H9 (cell line): ENCODE measurements around the gene METTL1. TPM values are rescaled to one million over a fixed set of nuclear protein-coding genes. Genes with fewer than 3 reads are reported as not detected.

ENCODE experiments used
- DNase-seq: peaks from one replicate; pipeline ENCODE4 v3.0.0-alpha.2; 2017
- H2AFZ ChIP-seq: one replicate; pipeline ENCODE4 v1.6.1; 2013; ENCODE audit warnings: mild to moderate bottlenecking, low read length, control low read depth, moderate library complexity
- H2AK5ac ChIP-seq: 2 replicates; pipeline ENCODE4 v1.6.1; 2013; ENCODE audit warnings: low read length, control low read depth, mixed read lengths; ENCODE audit not compliant: insufficient read length
- H2BK120ac ChIP-seq: one replicate; pipeline ENCODE4 v1.6.1; 2013; ENCODE audit warnings: low read depth, mild to moderate bottlenecking, low read length, control low read depth, inconsistent platforms; ENCODE audit not compliant: poor library complexity, severe bottlenecking
- H2BK12ac ChIP-seq: 2 replicates; pipeline ENCODE4 v1.6.1; 2013; ENCODE audit warnings: low read length, control low read depth, mixed read lengths, low read depth; ENCODE audit not compliant: insufficient read length
- H2BK15ac ChIP-seq: 2 replicates; pipeline ENCODE4 v1.6.1; 2013; ENCODE audit warnings: low read depth, low read length, control low read depth
- H2BK20ac ChIP-seq: one replicate; pipeline ENCODE4 v1.6.1; 2013; ENCODE audit warnings: low read depth, mild to moderate bottlenecking, low read length, control low read depth, inconsistent platforms; ENCODE audit not compliant: poor library complexity, severe bottlenecking
- H2BK5ac ChIP-seq: 2 replicates; pipeline ENCODE4 v1.6.1; 2013; ENCODE audit warnings: low read length, control low read depth, mixed read lengths; ENCODE audit not compliant: insufficient read length
- H3K14ac ChIP-seq: 2 replicates; pipeline ENCODE4 v1.6.1; 2013; ENCODE audit warnings: low read length, control low read depth; ENCODE audit not compliant: insufficient read depth
- H3K18ac ChIP-seq: 2 replicates; pipeline ENCODE4 v1.6.1; 2013; ENCODE audit warnings: low read depth, mild to moderate bottlenecking, mixed read lengths, low read length, control low read depth; ENCODE audit not compliant: insufficient read length
- H3K23ac ChIP-seq: 2 replicates; pipeline ENCODE4 v1.6.1; 2013; ENCODE audit warnings: low read length, control low read depth, mixed read lengths, low read depth; ENCODE audit not compliant: insufficient read length
- H3K23me2 ChIP-seq: 2 replicates; pipeline ENCODE4 v1.6.1; 2013; ENCODE audit warnings: low read depth, mild to moderate bottlenecking, mixed read lengths, low read length, control low read depth; ENCODE audit not compliant: insufficient read length, poor library complexity, severe bottlenecking
- H3K27ac ChIP-seq: 2 replicates; pipeline ENCODE4 v1.5.1; 2013; ENCODE audit warnings: low read length, control low read depth, mixed read lengths, low read depth; ENCODE audit not compliant: insufficient read length
- H3K27me3 ChIP-seq: 2 replicates; pipeline ENCODE4 v1.6.1; 2013; ENCODE audit warnings: low read length, control low read depth, inconsistent platforms; ENCODE audit not compliant: insufficient read depth
- H3K4ac ChIP-seq: 2 replicates; pipeline ENCODE4 v1.6.1; 2013; ENCODE audit warnings: low read depth, mild to moderate bottlenecking, control low read depth, inconsistent platforms, low read length, moderate library complexity
- H3K4me1 ChIP-seq: 2 replicates; pipeline ENCODE4 v1.6.1; 2013; ENCODE audit warnings: low read length, control low read depth, inconsistent platforms; ENCODE audit not compliant: insufficient read depth
- H3K4me2 ChIP-seq: 2 replicates; pipeline ENCODE4 v1.6.1; 2013; ENCODE audit warnings: low read length, control low read depth, mixed read lengths; ENCODE audit not compliant: insufficient read length, insufficient read depth
- H3K56ac ChIP-seq: 2 replicates; pipeline ENCODE4 v1.6.1; 2013; ENCODE audit warnings: low read depth, mild to moderate bottlenecking, mixed read lengths, low read length, control low read depth; ENCODE audit not compliant: insufficient read length
- H3K79me1 ChIP-seq: 2 replicates; pipeline ENCODE4 v1.6.1; 2013; ENCODE audit warnings: low read depth, mild to moderate bottlenecking, moderate library complexity, low read length, control low read depth, inconsistent platforms; ENCODE audit not compliant: insufficient read depth, poor library complexity, severe bottlenecking
- H3K79me2 ChIP-seq: 2 replicates; pipeline ENCODE4 v1.6.1; 2013; ENCODE audit warnings: low read length, control low read depth, inconsistent platforms; ENCODE audit not compliant: insufficient read depth
- H3K9ac ChIP-seq: 2 replicates; pipeline ENCODE4 v1.6.1; 2013; ENCODE audit warnings: low read length, control low read depth, mixed read lengths; ENCODE audit not compliant: insufficient read length; ENCODE audit errors: extremely low read depth
- H3K9me3 ChIP-seq: one replicate; pipeline ENCODE4 v1.6.1; 2013; ENCODE audit warnings: low read depth, low read length, inconsistent platforms; ENCODE audit not compliant: control insufficient read depth
- H3T11ph ChIP-seq: one replicate; pipeline ENCODE4 v1.6.1; 2013; ENCODE audit warnings: mild to moderate bottlenecking, low read length, control low read depth, inconsistent platforms
- H4K20me1 ChIP-seq: one replicate; pipeline ENCODE4 v1.6.1; 2013; ENCODE audit not compliant: control insufficient read depth, insufficient read length, insufficient read depth
- H4K5ac ChIP-seq: 2 replicates; pipeline ENCODE4 v1.6.1; 2013; ENCODE audit warnings: low read depth, mild to moderate bottlenecking, mixed read lengths, low read length, control low read depth; ENCODE audit not compliant: insufficient read length
- H4K8ac ChIP-seq: replicated peaks from 2 replicates; pipeline ENCODE4 v1.6.1; 2013; ENCODE audit warnings: low read length, control low read depth, mixed read lengths, low read depth; ENCODE audit not compliant: insufficient read length
- H4K91ac ChIP-seq: 2 replicates; pipeline ENCODE4 v1.6.1; 2013; ENCODE audit warnings: low read depth, mild to moderate bottlenecking, moderate library complexity, mixed read lengths, low read length, control low read depth; ENCODE audit not compliant: insufficient read length
- H3K27ac Mint-ChIP-seq, 3 experiments: 2 replicates in 2 of 3; 3 replicates in 1 of 3; pipeline ENCODE4 v1.8.0; 2020 to 2021; ENCODE audit warnings: mixed read lengths in 3 of 3, mild to moderate bottlenecking in 1 of 3, moderate library complexity in 1 of 3
- H3K27me3 Mint-ChIP-seq: 2 replicates; pipeline ENCODE4 v1.8.0; 2021; ENCODE audit warnings: low read depth, mild to moderate bottlenecking, moderate library complexity, mixed read lengths
- H3K36me3 Mint-ChIP-seq, 3 experiments: 2 replicates in 2 of 3; 3 replicates in 1 of 3; pipeline ENCODE4 v1.8.0; 2020 to 2021; ENCODE audit warnings: low read depth in 3 of 3, mixed read lengths in 3 of 3; ENCODE audit not compliant: insufficient read depth in 1 of 3
- H3K4me1 Mint-ChIP-seq, 2 experiments: 2 replicates each; pipeline ENCODE4 v1.8.0; 2020; ENCODE audit warnings: mixed read lengths in 2 of 2
- H3K4me3 Mint-ChIP-seq, 2 experiments: 2 replicates in 1 of 2; 3 replicates in 1 of 2; pipeline ENCODE4 v1.8.0; 2020 to 2021; ENCODE audit warnings: mild to moderate bottlenecking in 2 of 2, mixed read lengths in 2 of 2, moderate library complexity in 1 of 2
- H3K9me3 Mint-ChIP-seq, 2 experiments: 2 replicates in 1 of 2; 3 replicates in 1 of 2; pipeline ENCODE4 v1.8.0; 2020; ENCODE audit warnings: mild to moderate bottlenecking in 2 of 2, mixed read lengths in 2 of 2, moderate library complexity in 1 of 2
- WGBS: extraction: QIAGEN DNeasy Blood & Tissue Kit; methylation state at CpG from one replicate; pipeline ENCODE4 v1.1.7; 2013; ENCODE audit warnings: missing lambda C conversion rate, low lambda C conversion rate, mixed read lengths; ENCODE audit not compliant: insufficient read length; ENCODE audit errors: extremely low coverage; 5-methylcytosine and 5-hydroxymethylcytosine counted together
- total RNA-seq: library from RNA; stranded (reverse); gene quantifications from 2 replicates; pipeline ENCODE4 v1.2.1, GENCODE V29; 2021
- TF ChIP-seq, protein P1 (sequence below): fragments of 200-600 bp; sonication (generic); conservative IDR thresholded peaks from 3 replicates; pipeline ENCODE4 v1.8.0; 2021; ENCODE audit warnings: antibody characterized with exemption, mild to moderate bottlenecking

Gene METTL1
- total RNA-seq, 1 experiment from 2014 or later, result 58.4 TPM

DNA sequence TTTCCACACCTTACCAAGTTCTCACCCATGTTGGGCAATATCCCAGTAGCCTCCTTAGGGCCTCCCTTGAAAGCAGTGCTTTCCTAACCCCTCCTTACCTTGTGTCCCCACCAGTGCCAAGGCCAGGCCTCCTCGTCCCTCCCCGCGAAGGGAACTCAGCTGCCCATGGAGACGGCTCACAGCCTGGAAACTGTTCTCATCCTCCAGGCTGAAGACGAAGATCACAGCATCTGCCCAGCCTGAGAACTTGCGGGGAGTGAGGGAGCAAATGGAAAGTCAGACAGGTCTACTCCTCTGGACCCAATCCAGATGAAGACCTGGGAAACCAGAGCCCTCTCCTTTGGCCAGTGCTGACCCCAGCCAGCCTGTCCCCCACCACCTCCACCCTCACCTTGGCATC is 38.0 kb downstream of the METTL1 start:
- Histone ChIP-seq H2BK20ac (no peak overlapping the region), H3K4me1 (no peaks in the 10 kb centered on the region), H3K79me1 (no peaks in the 10 kb centered on the region), H3K79me2 (no peaks in the 10 kb centered on the region), H3K4me2 (no peak overlapping the region), H3K9me3 (no peaks in the 10 kb centered on the region), H3K56ac (no peak overlapping the region), H3K23ac (no peak overlapping the region), H2BK5ac (no peak overlapping the region), H2AFZ (no peak overlapping the region), H2AK5ac (no peak overlapping the region), H4K20me1 (peaks cover 2% of the 10 kb centered on the region), H3K27ac (no peak overlapping the region), H2BK12ac (no peak overlapping the region), H2BK120ac (no peak overlapping the region), H3K14ac (no peak overlapping the region), H3K27me3 (peaks cover 36% of the 10 kb centered on the region), H4K91ac (no peak overlapping the region), H4K8ac (no peak overlapping the region), H3K23me2 (peaks cover 13% of the 10 kb centered on the region), H2BK15ac (no peak overlapping the region), H4K5ac (no peak overlapping the region), H3K9ac (no peak overlapping the region), H3K4ac (no peak overlapping the region), H3K18ac (no peak overlapping the region), H3T11ph (no peak overlapping the region)
- Mint-ChIP-seq H3K27me3 (peaks cover 95% of the 10 kb centered on the region), H3K4me3 (peak overlapping the region in 1 of 2 experiments; percentile 12; a peak in 1 of 5 replicates), H3K27ac (no peak overlapping the region), H3K4me1 (peaks cover 13 to 25% of the 10 kb centered on the region in 2 experiments), H3K9me3 (no peaks in the 10 kb centered on the region; a peak in 1 of 5 replicates), H3K36me3 (no peaks in the 10 kb centered on the region; a peak in 1 of 7 replicates)
- no peak for DNase-seq
- no CpG with 5 or more reads among the region's 6 CpGs for WGBS
- TF ChIP-seq, protein P1, sequence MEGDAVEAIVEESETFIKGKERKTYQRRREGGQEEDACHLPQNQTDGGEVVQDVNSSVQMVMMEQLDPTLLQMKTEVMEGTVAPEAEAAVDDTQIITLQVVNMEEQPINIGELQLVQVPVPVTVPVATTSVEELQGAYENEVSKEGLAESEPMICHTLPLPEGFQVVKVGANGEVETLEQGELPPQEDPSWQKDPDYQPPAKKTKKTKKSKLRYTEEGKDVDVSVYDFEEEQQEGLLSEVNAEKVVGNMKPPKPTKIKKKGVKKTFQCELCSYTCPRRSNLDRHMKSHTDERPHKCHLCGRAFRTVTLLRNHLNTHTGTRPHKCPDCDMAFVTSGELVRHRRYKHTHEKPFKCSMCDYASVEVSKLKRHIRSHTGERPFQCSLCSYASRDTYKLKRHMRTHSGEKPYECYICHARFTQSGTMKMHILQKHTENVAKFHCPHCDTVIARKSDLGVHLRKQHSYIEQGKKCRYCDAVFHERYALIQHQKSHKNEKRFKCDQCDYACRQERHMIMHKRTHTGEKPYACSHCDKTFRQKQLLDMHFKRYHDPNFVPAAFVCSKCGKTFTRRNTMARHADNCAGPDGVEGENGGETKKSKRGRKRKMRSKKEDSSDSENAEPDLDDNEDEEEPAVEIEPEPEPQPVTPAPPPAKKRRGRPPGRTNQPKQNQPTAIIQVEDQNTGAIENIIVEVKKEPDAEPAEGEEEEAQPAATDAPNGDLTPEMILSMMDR, result no peak
